Spleen (tissue), 7 donors: Measurements from ENCODE around the gene PIAS4.

Experiments used
- CTCF ChIP-seq, 11 experiments: fragments of 200-600 bp in 7 of 11; fragments of 450-650 bp in 4 of 11; sonication (generic) in 4 of 11; IDR thresholded peaks in 8 of 11; conservative IDR thresholded peaks in 3 of 11; 1 replicate in 7 of 11; 2 replicates in 4 of 11; pipeline versions ENCODE4 v1.4.0 to v1.8.0; 2016 to 2021; ENCODE audit warnings: antibody characterized with exemption in 11 of 11, inconsistent platforms in 4 of 11, mild to moderate bottlenecking in 1 of 11
- POLR2A ChIP-seq, 3 donors: fragments of 450-650 bp; IDR thresholded peaks; one replicate each; pipeline ENCODE4 v1.5.1; 2017; ENCODE audit warnings: antibody characterized with exemption in 3 of 3, mild to moderate bottlenecking in 1 of 3
- POLR2AphosphoS5 ChIP-seq, 3 donors: sonication (generic); formaldehyde crosslinking; IDR thresholded peaks; one replicate each; pipeline ENCODE4 v1.5.1; 2017; ENCODE audit warnings: antibody characterized with exemption in 3 of 3
- donor health status: DM: no; HTN: no; CAD: no; lungs with moderate emphysema.
- donor health status: DM: no; HTN: no; CAD: no.
- donor health status: DM: no; HTN: no; CAD: no.

GRCh38 chr19:4058693-4059452 lies 51.3 kb downstream of the PIAS4 start:
- TF ChIP-seq CTCF (IDR thresholded peaks at IDR 0.05 in 8 of 11, conservative IDR thresholded peaks at IDR 0.05 in 3 of 11) (peak in 1 of 11 experiments; percentile 8), POLR2A (IDR thresholded peaks at IDR 0.05) (no peak), POLR2AphosphoS5 (IDR thresholded peaks at IDR 0.05) (peak in 2 of 3 donors; percentile 5 to 9)
